Measurements from ENCODE around the gene NACC2. TPM values are rescaled to one million over a fixed set of nuclear protein-coding genes. Genes with fewer than 3 reads are reported as not detected.

The NACC2 gene
- polyA plus RNA-seq, 1 donor from 2014 or later = 0.78 TPM

GRCh38 chr9:136133959-136134484 is 38.9 kb upstream of the NACC2 start:
- Mint-ChIP-seq H3K4me3 (peak overlapping the region in 2 of 4 donors; percentile 76 to 89), H3K9me3 (no peaks in the 10 kb centered on the region), H3K36me3 (peaks cover 1% of the 10 kb centered on the region), H3K27ac (no peak overlapping the region), H3K4me1 (peaks cover 0 to 3% (median 0%) of the 10 kb centered on the region in 3 donors), H3K27me3 (peaks cover 51% of the 10 kb centered on the region)

- Mint-ChIP-seq H3K36me3 (peaks cover 1% of the 10 kb centered on the region), H3K4me3 (peak overlapping the region in 3 of 4 donors; percentile 65 to 84 (median 76)), H3K4me1 (peaks cover 0 to 3% (median 0%) of the 10 kb centered on the region in 3 donors), H3K27me3 (peaks cover 47% of the 10 kb centered on the region), H3K27ac (no peak overlapping the region), H3K9me3 (no peaks in the 10 kb centered on the region)
Observed at GRCh38 chr9:136133191-136133958, 38.3 kb upstream of the NACC2 start.

GRCh38 chr9:136132512-136133050 is 37.5 kb upstream of the NACC2 start:
- H3K27me3 Mint-ChIP-seq = peaks cover 45% of the 10 kb centered on the region
- no peak overlapping the region for H3K27ac Mint-ChIP-seq
- peaks cover 1% of the 10 kb centered on the region for H3K36me3 Mint-ChIP-seq
- H3K4me3 Mint-ChIP-seq = no peak overlapping the region
- peaks cover 0 to 3% (median 0%) of the 10 kb centered on the region in 3 donors for H3K4me1 Mint-ChIP-seq
- no peaks in the 10 kb centered on the region for H3K9me3 Mint-ChIP-seq

GRCh38 chr9:136131629-136132511 is 36.8 kb upstream of the NACC2 start:
- no peak overlapping the region for H3K27ac Mint-ChIP-seq
- peaks cover 0 to 3% (median 0%) of the 10 kb centered on the region in 3 donors for H3K4me1 Mint-ChIP-seq
- no peaks in the 10 kb centered on the region for H3K9me3 Mint-ChIP-seq
- H3K36me3 Mint-ChIP-seq = peaks cover 1% of the 10 kb centered on the region
- peaks cover 46% of the 10 kb centered on the region for H3K27me3 Mint-ChIP-seq
- H3K4me3 Mint-ChIP-seq = peak overlapping the region in 1 of 4 donors; percentile 83

GRCh38 chr9:136129176-136129575 is 34.1 kb upstream of the NACC2 start:
- Mint-ChIP-seq H3K4me3 (no peak overlapping the region), H3K27ac (no peak overlapping the region), H3K4me1 (peaks cover 0 to 2% (median 0%) of the 10 kb centered on the region in 3 donors), H3K9me3 (no peaks in the 10 kb centered on the region), H3K36me3 (peaks cover 1% of the 10 kb centered on the region), H3K27me3 (peaks cover 32% of the 10 kb centered on the region)

GRCh38 chr9:136128436-136128835 is 33.3 kb upstream of the NACC2 start:
- Mint-ChIP-seq H3K9me3 (no peaks in the 10 kb centered on the region), H3K27ac (no peak overlapping the region), H3K36me3 (peaks cover 1% of the 10 kb centered on the region), H3K27me3 (peaks cover 25% of the 10 kb centered on the region), H3K4me1 (no peaks in the 10 kb centered on the region), H3K4me3 (no peak overlapping the region)

- peaks cover 0 to 2% (median 0%) of the 10 kb centered on the region in 3 donors for H3K4me1 Mint-ChIP-seq
- H3K9me3 Mint-ChIP-seq = no peaks in the 10 kb centered on the region
- H3K36me3 Mint-ChIP-seq = peaks cover 1% of the 10 kb centered on the region
- H3K4me3 Mint-ChIP-seq = no peak overlapping the region
- H3K27me3 Mint-ChIP-seq = peaks cover 23% of the 10 kb centered on the region
- H3K27ac Mint-ChIP-seq = peak overlapping the region in 1 of 3 donors; percentile 55
Observed at GRCh38 chr9:136127313-136127712, 32.2 kb upstream of the NACC2 start.

- peaks cover 11% of the 10 kb centered on the region for H3K27me3 Mint-ChIP-seq
- no peak overlapping the region for H3K27ac Mint-ChIP-seq
Observed at GRCh38 chr9:136124976-136125692, 30.0 kb upstream of the NACC2 start.

GRCh38 chr9:136122425-136123383 is 27.6 kb upstream of the NACC2 start:
- H3K36me3 Mint-ChIP-seq = no peaks in the 10 kb centered on the region
- H3K27ac Mint-ChIP-seq = peak overlapping the region in 1 of 3 donors; percentile 48
- no peak overlapping the region for H3K4me3 Mint-ChIP-seq
- H3K9me3 Mint-ChIP-seq = no peaks in the 10 kb centered on the region
- H3K4me1 Mint-ChIP-seq = peaks cover 0 to 2% (median 1%) of the 10 kb centered on the region in 3 donors
- H3K27me3 Mint-ChIP-seq = peaks cover 3% of the 10 kb centered on the region

More at GRCh38 chr9:136124976-136125692, 30.0 kb upstream of the NACC2 start:
- Mint-ChIP-seq H3K9me3 (no peaks in the 10 kb centered on the region), H3K4me3 (no peak overlapping the region), H3K36me3 (peaks cover 1% of the 10 kb centered on the region), H3K4me1 (peaks cover 0 to 2% (median 0%) of the 10 kb centered on the region in 3 donors)

DNA sequence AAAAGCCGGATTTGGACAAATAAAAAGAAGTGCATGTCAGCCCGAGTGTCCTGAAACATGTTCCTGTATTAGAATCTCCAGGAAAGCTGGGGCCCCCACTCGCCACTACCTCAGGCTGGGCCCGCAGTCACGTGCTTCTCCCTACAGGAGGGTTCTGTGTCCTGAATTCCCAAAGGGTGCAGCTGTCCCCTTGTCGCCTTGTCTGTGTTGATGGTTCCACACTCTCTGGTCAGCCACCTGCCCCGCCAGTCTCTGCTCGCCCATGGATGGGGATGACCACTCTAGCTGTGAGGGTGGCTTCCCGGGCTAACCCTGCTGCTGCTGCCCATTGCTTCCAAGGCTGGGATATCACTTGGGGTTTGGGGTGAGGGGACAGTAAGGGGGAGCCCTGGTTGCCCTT is 26.7 kb upstream of the NACC2 start:
- Mint-ChIP-seq H3K36me3 (no peaks in the 10 kb centered on the region), H3K27ac (peak overlapping the region in 2 of 3 donors; percentile 53 to 80), H3K27me3 (peaks cover under 1% of the 10 kb centered on the region), H3K4me3 (peak overlapping the region in 1 of 4 donors; percentile 40), H3K4me1 (peaks cover 0 to 4% (median 2%) of the 10 kb centered on the region in 3 donors), H3K9me3 (no peaks in the 10 kb centered on the region)

DNA sequence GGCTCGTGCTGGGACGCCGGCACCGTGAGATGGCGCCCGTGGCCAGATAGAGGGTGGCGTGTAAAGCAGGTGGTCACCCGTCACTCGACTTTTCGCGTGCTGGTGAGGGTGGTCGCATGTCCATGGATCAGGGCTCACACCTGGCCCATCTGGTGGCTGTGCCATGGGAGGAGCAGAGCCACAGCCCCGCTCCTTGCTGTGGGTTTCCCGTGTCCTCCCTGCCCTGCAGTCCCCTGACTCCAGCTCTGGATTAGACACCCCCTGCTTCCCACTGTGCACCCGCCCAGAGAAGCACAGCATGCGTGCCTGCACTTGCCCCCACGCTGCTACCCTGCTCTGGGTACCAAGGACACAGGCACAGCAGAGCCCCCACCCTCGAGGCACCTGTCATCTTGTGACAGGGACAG is 25.4 kb upstream of the NACC2 start:
- H3K27me3 Mint-ChIP-seq = no peaks in the 10 kb centered on the region
- no peaks in the 10 kb centered on the region for H3K9me3 Mint-ChIP-seq
- peaks cover 0 to 4% (median 2%) of the 10 kb centered on the region in 3 donors for H3K4me1 Mint-ChIP-seq
- peak overlapping the region in 2 of 4 donors; percentile 17 to 70 for H3K4me3 Mint-ChIP-seq
- no peaks in the 10 kb centered on the region for H3K36me3 Mint-ChIP-seq
- peak overlapping the region in 2 of 3 donors; percentile 92 to 97 for H3K27ac Mint-ChIP-seq

GRCh38 chr9:136119883-136120393 is 24.8 kb upstream of the NACC2 start:
- Mint-ChIP-seq H3K4me1 (peaks cover 0 to 4% (median 2%) of the 10 kb centered on the region in 3 donors), H3K27me3 (no peaks in the 10 kb centered on the region), H3K36me3 (no peaks in the 10 kb centered on the region), H3K27ac (peak overlapping the region; percentile 81 to 97 (median 92)), H3K9me3 (no peaks in the 10 kb centered on the region), H3K4me3 (peak overlapping the region; percentile 17 to 79 (median 72))
